22Rv1 (cell line): ENCODE results near the gene PAPPA2.

Experiments
- H3K27ac ChIP-seq: fragments of 450-650 bp; 2 replicates; pipeline ENCODE4 v1.5.1; 2017
- ZFX ChIP-seq: fragments of 450-650 bp; IDR thresholded peaks from 2 replicates; pipeline ENCODE4 v1.6.1; 2017; ENCODE audit warnings: antibody characterized with exemption, borderline replicate concordance
- TF ChIP-seq, protein P1 (sequence below): fragments of 450-650 bp; IDR thresholded peaks from 2 replicates; pipeline ENCODE4 v1.5.1; 2017; ENCODE audit warnings: mild to moderate bottlenecking

Gene PAPPA2

DNA sequence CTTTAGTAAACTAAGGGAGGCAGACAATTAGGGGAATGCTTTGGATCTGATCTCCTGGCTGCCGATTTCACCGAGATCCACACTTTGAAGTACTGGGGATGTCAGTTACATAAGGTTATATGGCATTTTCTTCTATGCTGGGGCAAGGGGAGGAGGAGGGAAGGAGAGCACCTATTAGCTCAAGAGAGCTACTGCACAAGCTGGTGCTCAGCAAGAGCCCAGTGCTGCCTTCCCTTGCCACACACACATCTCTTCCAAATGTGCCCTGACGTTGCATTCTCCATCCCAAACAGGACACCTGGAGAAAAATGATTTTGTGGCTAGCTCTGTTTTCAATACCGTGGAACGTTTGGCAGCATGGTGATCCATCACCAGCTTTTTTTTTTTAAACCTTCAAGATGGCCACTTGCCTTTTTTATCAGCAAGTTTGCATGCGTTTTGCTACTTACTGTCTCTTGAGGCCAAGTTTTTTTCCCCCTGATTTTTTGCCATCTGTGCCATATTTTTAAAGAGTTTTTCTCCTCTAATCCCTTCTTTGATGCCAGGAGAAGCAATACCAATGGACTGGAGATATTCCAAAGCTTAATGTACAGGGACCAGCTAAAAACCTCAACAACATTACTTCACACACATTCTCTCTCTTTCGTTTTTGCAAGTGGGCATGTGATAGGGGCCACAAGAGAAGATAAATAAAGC, 66.6 kb downstream of the PAPPA2 start:
- H3K27ac ChIP-seq = no peak overlapping the region
- TF ChIP-seq, protein P1, sequence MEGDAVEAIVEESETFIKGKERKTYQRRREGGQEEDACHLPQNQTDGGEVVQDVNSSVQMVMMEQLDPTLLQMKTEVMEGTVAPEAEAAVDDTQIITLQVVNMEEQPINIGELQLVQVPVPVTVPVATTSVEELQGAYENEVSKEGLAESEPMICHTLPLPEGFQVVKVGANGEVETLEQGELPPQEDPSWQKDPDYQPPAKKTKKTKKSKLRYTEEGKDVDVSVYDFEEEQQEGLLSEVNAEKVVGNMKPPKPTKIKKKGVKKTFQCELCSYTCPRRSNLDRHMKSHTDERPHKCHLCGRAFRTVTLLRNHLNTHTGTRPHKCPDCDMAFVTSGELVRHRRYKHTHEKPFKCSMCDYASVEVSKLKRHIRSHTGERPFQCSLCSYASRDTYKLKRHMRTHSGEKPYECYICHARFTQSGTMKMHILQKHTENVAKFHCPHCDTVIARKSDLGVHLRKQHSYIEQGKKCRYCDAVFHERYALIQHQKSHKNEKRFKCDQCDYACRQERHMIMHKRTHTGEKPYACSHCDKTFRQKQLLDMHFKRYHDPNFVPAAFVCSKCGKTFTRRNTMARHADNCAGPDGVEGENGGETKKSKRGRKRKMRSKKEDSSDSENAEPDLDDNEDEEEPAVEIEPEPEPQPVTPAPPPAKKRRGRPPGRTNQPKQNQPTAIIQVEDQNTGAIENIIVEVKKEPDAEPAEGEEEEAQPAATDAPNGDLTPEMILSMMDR = no peak
- TF ChIP-seq ZFX = no peak

DNA sequence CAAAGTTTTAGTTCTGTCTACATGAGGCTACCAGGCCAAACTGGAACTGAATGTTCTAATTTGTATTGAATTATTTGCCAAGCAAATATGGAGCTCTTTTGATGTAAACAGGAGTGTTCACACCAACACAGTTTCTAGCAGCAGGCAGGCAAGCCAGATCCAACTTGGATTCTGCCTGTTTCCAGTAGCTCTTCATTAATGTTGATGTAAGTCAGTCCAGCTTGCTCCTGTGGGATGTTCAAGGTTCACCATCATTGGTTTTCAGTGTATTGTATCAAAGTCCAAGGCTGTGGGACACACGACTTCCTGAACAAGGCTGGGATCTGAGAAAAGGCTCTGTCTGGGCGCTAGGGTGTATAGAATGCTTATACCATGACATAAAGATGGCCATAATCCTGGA, 68.1 kb downstream of the PAPPA2 start:
- no peak for TF ChIP-seq ZFX
- TF ChIP-seq, protein P1 = no peak
- 0 out of 2 replicates have a peak overlapping the region, but pooled peaks have one; percentile 6 for H3K27ac ChIP-seq

DNA sequence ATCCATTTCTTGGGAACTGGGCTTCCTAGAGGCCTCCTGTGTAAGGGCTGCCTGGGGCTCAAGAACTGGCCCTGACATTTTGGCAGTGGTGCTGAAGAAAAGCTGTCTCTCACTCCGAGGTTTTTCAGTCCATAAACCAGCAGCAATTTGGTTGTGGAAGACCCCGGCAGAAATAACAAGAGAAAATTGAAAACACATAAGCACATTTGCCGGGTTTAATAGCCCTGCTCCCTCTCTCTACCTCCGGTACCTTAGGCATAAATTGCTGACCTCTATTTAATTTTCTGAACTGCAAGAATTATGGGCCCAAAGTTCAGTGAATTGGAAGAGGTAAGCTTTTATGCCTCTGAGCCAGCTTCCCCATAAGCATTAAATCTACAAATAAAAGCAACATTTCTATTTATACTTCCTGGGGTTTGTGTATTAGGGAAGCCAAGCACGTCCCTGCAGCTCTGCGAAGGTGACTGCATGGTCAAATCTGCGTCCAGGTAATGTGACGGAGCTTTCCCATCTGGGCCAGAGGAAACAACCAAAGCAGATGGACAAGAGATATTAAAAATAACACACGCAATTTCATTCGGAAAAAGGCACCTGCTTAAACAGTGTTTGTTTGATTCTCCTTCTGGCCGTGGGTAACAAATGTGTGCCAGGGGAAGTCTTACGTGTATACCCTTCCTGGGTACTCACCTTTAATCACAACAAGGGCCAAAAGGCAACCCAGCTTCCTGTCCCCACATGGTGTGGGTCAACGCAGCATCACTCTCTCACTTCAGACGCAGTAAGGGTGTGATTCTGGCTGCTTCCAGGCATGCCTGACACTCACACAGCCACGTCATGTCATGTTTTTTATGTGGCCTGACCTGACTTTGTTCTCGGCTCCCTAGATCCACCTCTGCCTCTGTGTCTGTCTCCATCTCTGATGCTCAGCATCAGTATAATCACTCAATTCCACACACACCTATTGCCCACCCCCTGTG, 69.2 kb downstream of the PAPPA2 start:
- TF ChIP-seq, protein P1 = no peak
- TF ChIP-seq ZFX = no peak
- H3K27ac ChIP-seq = no peak overlapping the region

DNA sequence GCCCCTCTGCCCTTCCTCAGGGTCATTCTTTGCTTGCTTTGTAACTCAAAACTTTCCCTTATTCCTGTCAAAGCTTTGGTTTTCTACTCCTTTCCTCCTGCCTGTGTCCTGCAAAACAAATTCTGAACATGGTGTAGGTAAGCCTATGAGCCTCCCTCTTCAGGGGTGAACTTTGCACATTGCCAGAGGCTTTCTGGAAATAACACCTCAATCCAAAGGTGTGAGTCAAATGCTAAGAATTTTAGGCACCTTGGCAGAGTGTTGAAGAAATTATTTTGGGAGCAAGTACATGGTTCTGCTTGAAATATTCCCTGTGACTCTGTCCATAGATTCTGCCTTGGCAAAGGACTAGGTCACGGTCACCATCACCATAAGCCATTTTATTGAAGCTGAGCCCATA, 70.0 kb downstream of the PAPPA2 start:
- TF ChIP-seq ZFX = no peak
- TF ChIP-seq, protein P1 = no peak
- H3K27ac ChIP-seq = no peak overlapping the region

DNA sequence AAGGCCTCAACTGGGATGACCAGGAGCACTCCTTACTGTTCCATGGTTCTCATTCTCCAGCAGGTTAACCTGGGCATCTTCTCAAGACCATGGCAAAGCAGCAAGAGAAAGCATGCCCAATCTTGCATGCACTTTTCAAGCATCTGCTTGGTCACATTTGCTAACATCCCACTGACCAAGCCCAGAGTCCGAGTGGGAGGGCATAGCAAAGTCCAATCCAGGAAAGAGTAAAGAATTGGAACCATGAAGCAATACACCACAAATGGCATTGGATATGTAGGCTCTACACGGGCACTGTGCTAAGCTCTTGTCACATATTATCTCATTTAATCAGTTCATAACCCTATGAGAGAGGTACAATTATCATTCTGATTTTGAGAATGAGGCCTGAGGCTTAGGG, 73.6 kb downstream of the PAPPA2 start:
- no peak overlapping the region for H3K27ac ChIP-seq
- no peak for TF ChIP-seq ZFX
- TF ChIP-seq, protein P1 = no peak

DNA sequence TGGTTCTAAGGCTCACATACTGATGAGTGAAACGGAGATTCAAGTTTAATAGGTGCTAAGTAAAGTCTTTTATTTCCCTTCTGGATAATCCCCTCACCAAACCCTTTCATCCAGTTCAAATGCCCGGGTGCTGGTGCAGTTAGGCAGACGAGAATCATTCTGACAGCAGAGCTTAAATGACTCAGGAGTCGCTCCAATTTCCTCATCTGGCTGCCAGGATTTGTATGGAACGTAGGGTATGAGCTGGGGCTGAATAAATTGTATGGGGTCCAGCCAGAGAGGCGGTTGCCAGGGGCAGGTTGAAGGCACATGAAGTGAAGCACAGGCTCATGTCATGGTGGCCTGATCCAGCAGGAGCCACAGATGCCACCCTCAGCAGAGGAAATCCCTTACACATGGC, 76.0 kb downstream of the PAPPA2 start:
- TF ChIP-seq ZFX = no peak
- TF ChIP-seq, protein P1 = no peak

DNA sequence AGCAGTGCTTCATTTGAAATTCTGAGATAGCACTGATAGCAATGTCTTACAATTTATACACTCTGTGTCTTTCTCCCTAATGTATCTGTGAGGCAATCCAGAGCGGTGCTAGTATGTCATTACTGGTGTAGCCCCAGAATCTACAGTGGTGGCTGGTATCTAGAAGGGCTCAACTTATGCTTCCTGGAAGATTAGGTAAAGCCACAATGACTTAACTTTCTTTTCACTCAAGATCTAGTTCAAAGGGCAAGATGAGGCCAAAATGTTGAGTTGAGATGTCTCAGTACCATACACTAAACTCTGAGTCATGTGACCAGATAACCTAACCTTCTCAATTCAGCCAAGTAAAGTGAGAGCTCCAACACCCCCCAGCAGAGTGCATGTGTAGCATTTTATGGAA, 77.5 kb downstream of the PAPPA2 start:
- TF ChIP-seq, protein P1 = no peak
- TF ChIP-seq ZFX = no peak
- no peak overlapping the region for H3K27ac ChIP-seq

More for the DNA sequence above, 76.0 kb downstream of the PAPPA2 start:
- H3K27ac ChIP-seq = no peak overlapping the region
